MG63 (cell line): ENCODE data around the gene GPRASP2. TPM values are rescaled to one million over a fixed set of nuclear protein-coding genes. Genes with fewer than 3 reads are reported as not detected.
"Not testable (repeated sequence)": the region's sequence is repeated elsewhere in the genome, so short reads cannot be mapped to it uniquely, and the experiment has no call there.

Experiments used
- DNase-seq: peaks from one replicate; pipeline ENCODE4 v3.0.0-alpha.2; 2020
- H3K27me3 ChIP-seq: fragments of 250-450 bp; sonication (Bioruptor Pico); 2 replicates; pipeline ENCODE4 v1.5.1; 2020; ENCODE audit warnings: mild to moderate bottlenecking, moderate library complexity
- H3K36me3 ChIP-seq: fragments of 250-450 bp; sonication (Bioruptor Pico); 2 replicates; pipeline ENCODE4 v1.5.1; 2020; ENCODE audit warnings: mild to moderate bottlenecking, moderate library complexity
- H3K4me3 ChIP-seq: fragments of 250-450 bp; sonication (Bioruptor Pico); 2 replicates; pipeline ENCODE4 v1.5.1; 2020; ENCODE audit warnings: mild to moderate bottlenecking, moderate library complexity
- H3K9me3 ChIP-seq: fragments of 250-450 bp; sonication (Bioruptor Pico); 2 replicates; pipeline ENCODE4 v1.5.1; 2020; ENCODE audit warnings: mild to moderate bottlenecking, moderate library complexity
- total RNA-seq: library from RNA; depleted of rRNA; stranded (reverse); fragments of >200 nt; shearing (Covaris generic); gene quantifications from 2 replicates; pipeline ENCODE4 v1.2.3, GENCODE V29; 2014; ENCODE audit warnings: low replicate concordance; rRNA removed

Gene GPRASP2
- 4.3 and 11.3 TPM in 2 replicates for total RNA-seq

- peak within 1 kb of the TSS; percentile 51 for H3K4me3 ChIP-seq
- peak; percentile 31 for DNase-seq
- no peaks in the 10 kb centered on the region for H3K36me3 ChIP-seq
- H3K27me3 ChIP-seq: no peaks in the 10 kb centered on the region
- H3K9me3 ChIP-seq: no peaks in the 10 kb centered on the region
Measured at GRCh38 chrX:102712216-102712966, at the start of gene GPRASP2. TSS of gene GPRASP2 (plus strand) at chrX:102712448. CDS start at chrX:102714870, 2,422 bp downstream.

GRCh38 chrX:102663820-102664219 lies 48.4 kb upstream of the GPRASP2 start:
- not testable (repeated sequence) for H3K9me3 ChIP-seq, DNase-seq, H3K4me3 ChIP-seq, H3K36me3 ChIP-seq, H3K27me3 ChIP-seq

- H3K4me3 ChIP-seq, H3K36me3 ChIP-seq, H3K9me3 ChIP-seq, H3K27me3 ChIP-seq, DNase-seq: not testable (repeated sequence)
Measured at GRCh38 chrX:102667034-102667433, 45.2 kb upstream of the GPRASP2 start.

GRCh38 chrX:102669526-102669925 lies 42.7 kb upstream of the GPRASP2 start:
- DNase-seq: no peak
- Histone ChIP-seq H3K27me3 (no peaks in the 10 kb centered on the region), H3K9me3 (no peaks in the 10 kb centered on the region)

GRCh38 chrX:102672856-102673255 lies 39.4 kb upstream of the GPRASP2 start:
- no peak overlapping the region for H3K4me3 ChIP-seq
- H3K36me3 ChIP-seq: no peaks in the 10 kb centered on the region
- no peaks in the 10 kb centered on the region for H3K27me3 ChIP-seq
- no peak for DNase-seq
- H3K9me3 ChIP-seq: no peaks in the 10 kb centered on the region

More at GRCh38 chrX:102669526-102669925, 42.7 kb upstream of the GPRASP2 start:
- no peaks in the 10 kb centered on the region for H3K36me3 ChIP-seq
- H3K4me3 ChIP-seq: no peak overlapping the region

DNA sequence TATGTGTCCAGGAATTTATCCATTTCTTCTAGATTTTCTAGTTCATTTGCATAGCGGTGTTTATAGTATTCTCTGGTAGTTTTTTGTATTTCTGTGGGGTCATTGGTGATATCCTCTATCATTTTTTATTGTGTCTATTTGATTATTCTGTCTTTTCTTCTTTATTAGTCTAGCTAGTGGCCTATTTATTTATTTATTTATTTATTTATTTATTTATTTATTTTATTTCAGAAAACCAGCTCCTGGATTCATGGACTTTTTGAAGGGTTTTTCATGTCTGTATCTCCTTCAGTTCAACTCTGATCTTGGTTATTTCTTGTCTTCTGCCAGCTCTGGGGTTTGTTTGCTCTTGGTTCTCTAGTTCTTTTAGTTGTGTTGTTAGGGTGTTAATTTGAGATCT lies 34.8 kb upstream of the GPRASP2 start:
- H3K4me3 ChIP-seq, H3K27me3 ChIP-seq, H3K36me3 ChIP-seq, H3K9me3 ChIP-seq, DNase-seq: not testable (repeated sequence)

DNA sequence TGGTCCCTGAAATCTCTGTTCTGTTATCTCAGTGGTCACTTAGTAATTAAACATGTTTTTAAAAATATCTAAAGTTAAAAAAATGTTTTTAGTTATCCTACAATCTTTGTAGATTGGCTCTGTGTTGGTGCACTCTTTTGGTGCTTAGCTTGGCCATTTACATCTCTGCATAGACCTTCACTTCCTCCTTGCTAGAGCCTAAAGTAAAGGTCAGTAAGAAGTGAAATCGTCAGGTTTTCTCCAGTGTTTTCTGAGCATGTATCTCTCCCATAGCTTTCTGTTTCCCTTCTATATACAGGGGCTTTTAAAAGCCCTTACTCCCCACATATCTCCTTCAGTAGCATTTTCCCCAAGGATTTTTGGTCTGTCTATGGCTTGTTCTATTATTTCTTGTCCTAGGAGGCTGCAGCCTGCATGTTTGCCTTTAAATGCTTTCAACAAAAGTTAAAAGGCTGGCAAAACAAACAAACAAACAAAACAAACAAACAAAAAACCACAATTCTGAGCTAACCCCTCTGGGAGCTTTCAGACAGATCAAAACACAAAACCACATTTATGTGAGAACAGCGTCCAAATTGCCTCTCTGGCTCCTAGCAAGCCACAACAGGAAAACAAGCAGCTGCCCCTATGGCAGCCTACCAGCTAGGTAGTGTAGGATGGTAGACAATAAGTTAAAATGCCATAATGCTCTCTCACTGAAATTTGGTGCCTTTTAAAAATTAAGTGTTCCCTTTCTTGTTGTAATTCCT lies 27.3 kb upstream of the GPRASP2 start:
- no peaks in the 10 kb centered on the region for H3K27me3 ChIP-seq
- no peaks in the 10 kb centered on the region for H3K36me3 ChIP-seq
- DNase-seq: no peak
- no peaks in the 10 kb centered on the region for H3K9me3 ChIP-seq
- no peak overlapping the region for H3K4me3 ChIP-seq

GRCh38 chrX:102694749-102695148 lies 17.5 kb upstream of the GPRASP2 start:
- Histone ChIP-seq H3K4me3 (no peak overlapping the region), H3K9me3 (no peaks in the 10 kb centered on the region), H3K36me3 (no peaks in the 10 kb centered on the region), H3K27me3 (no peaks in the 10 kb centered on the region)
- no peak for DNase-seq

DNA sequence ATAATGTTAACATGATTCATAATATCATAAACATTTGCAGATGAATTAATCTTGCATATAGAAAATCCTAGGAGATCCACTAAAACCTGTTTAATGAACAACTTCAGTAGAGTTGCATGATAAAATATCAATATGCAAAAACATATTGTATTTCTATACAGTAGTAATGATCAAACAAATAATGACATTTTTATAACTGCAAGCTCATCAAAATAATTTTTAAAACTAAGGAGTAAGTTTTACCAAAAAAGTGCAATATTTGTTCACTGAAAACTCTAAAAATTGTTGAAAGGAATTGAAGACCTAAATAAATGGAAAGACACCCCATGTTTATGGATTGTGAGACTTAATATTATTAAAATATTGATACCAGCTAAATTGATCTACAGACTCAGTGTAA lies 15.9 kb upstream of the GPRASP2 start:
- H3K27me3 ChIP-seq: no peaks in the 10 kb centered on the region
- H3K4me3 ChIP-seq: no peak overlapping the region
- no peak for DNase-seq
- H3K36me3 ChIP-seq: no peaks in the 10 kb centered on the region
- H3K9me3 ChIP-seq: no peaks in the 10 kb centered on the region

DNA sequence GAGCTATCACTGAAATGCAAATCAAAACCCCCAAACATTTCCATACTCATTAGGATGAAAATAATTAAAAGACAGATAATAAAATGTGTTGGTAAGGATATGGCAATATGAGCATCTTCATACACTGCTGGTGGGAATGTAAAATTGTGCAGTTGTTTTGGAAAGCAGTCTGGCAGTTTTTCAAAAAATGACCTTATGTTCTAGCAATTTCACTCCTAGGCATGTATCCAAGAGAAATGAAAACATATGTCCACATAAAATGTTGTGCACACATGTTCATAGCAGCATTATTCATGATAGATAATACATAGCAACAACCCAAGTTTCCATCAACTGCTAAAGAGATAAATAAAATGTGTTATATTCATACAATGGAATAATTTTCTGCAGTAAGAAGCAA lies 14.8 kb upstream of the GPRASP2 start:
- Histone ChIP-seq H3K27me3 (no peaks in the 10 kb centered on the region), H3K9me3 (no peaks in the 10 kb centered on the region), H3K4me3 (no peak overlapping the region), H3K36me3 (no peaks in the 10 kb centered on the region)
- DNase-seq: no peak

- no peaks in the 10 kb centered on the region for H3K36me3 ChIP-seq
- H3K9me3 ChIP-seq: no peaks in the 10 kb centered on the region
- no peaks in the 10 kb centered on the region for H3K27me3 ChIP-seq
- H3K4me3 ChIP-seq: no peak overlapping the region
- DNase-seq: no peak
Measured at GRCh38 chrX:102708900-102709299, 3.3 kb upstream of the GPRASP2 start.

GRCh38 chrX:102711872-102712215 lies 404 bp upstream of the GPRASP2 start:
- Histone ChIP-seq H3K36me3 (no peaks in the 10 kb centered on the region), H3K27me3 (no peaks in the 10 kb centered on the region), H3K9me3 (no peaks in the 10 kb centered on the region), H3K4me3 (peak overlapping the region; percentile 51)
- no peak for DNase-seq

- no peaks in the 10 kb centered on the region for H3K36me3 ChIP-seq
- peak overlapping the region; percentile 51 for H3K4me3 ChIP-seq
- H3K9me3 ChIP-seq: no peaks in the 10 kb centered on the region
- DNase-seq: peak; percentile 4
- H3K27me3 ChIP-seq: no peaks in the 10 kb centered on the region
Measured at GRCh38 chrX:102712981-102713625, 855 bp downstream of the GPRASP2 start.

GRCh38 chrX:102714994-102715393 lies 2.7 kb downstream of the GPRASP2 start:
- H3K4me3 ChIP-seq: no peak overlapping the region
- H3K27me3 ChIP-seq: no peaks in the 10 kb centered on the region
- H3K36me3 ChIP-seq: no peaks in the 10 kb centered on the region
- no peaks in the 10 kb centered on the region for H3K9me3 ChIP-seq
- DNase-seq: no peak

- no peaks in the 10 kb centered on the region for H3K27me3 ChIP-seq
- no peak overlapping the region for H3K4me3 ChIP-seq
- H3K9me3 ChIP-seq: no peaks in the 10 kb centered on the region
- no peaks in the 10 kb centered on the region for H3K36me3 ChIP-seq
- DNase-seq: no peak
Measured at GRCh38 chrX:102715967-102716366, 3.7 kb downstream of the GPRASP2 start.

DNA sequence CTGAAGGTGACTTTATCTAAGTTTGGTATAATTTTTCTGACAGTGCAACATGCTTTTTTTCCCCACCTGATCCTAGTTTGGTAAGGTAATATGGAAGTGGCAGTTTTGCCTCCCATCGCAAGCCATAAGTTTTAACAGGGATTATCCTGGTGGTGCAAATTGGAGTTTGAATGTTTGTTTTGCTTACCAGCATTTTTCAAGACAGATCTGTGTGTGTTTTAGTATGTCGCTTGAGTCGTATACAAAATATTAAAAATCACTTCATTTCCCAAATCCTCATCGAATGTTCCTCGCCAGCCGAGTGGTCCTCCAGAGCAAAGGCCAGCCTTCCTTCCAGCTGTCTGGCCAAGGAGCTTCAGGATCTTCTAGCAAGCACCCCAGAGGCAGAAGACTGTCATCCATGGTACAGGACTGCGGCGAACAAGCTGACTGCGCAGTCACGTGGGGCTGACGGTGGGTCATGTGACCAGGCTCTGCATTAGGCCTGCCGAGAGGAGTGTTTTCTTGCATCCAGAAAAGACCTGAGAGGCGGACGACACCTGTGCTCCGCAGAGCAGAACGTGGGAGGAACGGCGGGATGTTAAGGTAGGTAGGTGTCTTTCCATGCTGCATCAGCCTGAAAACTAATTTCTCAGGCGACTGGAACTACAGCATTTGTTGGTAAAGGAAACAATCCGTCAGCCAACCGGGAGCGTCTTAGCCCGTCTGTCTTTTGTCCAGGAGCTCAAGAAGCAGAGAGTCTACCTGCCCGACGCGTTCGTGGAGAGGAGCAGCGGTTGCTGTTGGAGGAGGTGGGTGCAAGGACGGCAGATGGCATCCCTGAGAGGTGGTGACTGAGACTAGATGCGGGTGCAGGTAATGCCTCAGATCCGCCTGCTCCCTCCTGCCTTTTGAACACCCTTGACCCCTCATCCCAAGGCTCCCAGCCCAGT lies 8.3 kb downstream of the GPRASP2 start, which contains the start of gene GPRASP3:
Gene GPRASP3, plus strand, starts transcription at position 507 of the 932 bp plus-strand sequence. CDS start 28,253 bp downstream, outside the sequence.
- peak; percentile 77 for DNase-seq
- no peaks in the 10 kb centered on the region for H3K9me3 ChIP-seq
- H3K36me3 ChIP-seq: no peaks in the 10 kb centered on the region
- no peaks in the 10 kb centered on the region for H3K27me3 ChIP-seq
- H3K4me3 ChIP-seq: peak within 1 kb of the TSS; percentile 52
